ENCODE data around the gene UBTF.
A peak's percentile ranks its signal among the peaks of the same experiment; 100 is the strongest.
"Not testable (repeated sequence)": the region's sequence is repeated elsewhere in the genome, so short reads cannot be mapped to it uniquely, and the experiment has no call there.

Gene UBTF

DNA sequence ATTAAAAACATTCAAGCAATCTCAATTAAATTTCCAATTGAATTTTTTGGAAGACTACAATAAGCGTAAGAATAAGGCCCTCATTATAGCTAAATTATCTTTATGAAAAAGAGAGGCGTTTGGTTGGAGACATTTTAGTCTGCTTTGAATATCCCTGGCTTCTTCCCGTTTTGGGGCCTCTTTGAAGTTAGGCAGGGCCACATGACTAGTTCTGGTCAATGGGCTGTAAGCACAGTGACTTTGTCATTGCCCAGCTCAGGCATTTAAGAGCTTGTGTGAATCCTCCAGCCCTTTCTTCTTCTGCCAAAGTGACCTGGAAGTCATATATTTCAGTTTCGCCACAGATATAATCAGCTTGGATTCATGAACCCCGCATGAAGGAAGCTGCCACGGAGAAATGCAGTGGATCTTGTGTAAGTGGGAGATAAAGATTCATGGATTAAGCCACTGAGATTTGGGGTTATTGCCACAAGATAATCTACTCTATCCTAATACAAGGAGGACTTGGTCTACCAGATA lies 21.7 kb upstream of the UBTF start:
- DNase-seq, result no peak

DNA sequence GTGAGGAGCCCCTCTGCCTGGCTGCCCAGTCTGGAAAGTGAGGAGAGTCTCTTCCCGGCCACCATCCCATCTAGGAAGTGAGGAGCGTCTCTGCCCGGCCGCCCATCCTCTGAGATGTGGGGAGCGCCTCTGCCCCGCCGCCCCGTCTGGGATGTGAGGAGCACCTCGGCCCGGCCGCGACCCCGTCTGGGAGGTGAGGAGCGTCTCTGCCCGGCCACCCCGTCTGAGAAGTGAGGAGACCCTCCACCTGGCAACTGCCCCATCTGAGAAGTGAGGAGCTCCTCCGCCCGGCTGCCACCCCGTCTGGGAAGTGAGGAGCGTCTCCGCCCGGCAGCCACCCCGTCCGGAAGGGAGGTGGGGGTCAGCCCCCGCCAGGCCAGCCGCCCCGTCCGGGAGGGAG lies 18.4 kb upstream of the UBTF start:
- DNase-seq, result not testable (repeated sequence)

DNA sequence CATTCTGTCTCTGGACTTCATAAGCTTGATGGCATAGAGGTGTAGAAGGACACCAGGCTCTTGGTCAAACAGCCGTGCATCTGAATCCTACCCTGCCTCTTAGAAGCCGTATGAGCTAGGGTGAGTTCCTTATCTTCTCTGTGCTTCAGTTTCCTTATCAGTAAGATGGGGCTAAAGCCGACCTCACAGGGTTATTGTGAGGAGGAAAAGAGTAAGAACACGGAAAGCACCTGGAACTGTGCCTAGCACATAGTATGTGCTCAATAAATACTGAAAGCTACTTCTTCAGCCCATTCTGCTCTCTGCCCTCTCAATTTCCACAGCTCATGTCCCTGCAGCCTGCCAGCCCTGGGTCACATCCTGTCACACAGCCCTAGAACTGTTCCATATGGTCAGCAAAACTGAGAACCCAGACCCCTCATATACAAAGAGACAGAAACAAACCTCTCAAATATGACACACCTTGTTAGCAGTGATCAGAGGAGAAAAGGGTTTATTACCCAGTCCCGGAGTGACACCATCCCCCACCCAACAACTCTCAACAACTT lies 17.0 kb upstream of the UBTF start:
- DNase-seq, result no peak

DNA sequence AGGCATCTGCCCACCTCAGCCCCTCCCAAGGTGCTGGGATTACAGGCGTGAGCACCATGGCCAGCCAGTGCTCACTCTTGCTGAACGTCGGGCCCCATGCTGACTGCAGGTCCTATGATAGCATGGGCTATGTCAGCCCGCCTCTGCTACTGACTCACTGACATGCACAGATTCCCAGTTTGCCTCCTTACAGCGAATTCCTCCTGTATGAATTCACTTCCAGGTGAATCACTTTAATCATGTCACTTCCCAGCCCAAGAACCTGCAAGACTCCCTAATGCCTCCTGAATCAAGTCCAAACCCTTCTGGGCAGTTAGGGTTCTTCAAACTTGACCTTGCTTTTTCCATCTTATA lies 16.1 kb upstream of the UBTF start:
- peak; percentile 63 for DNase-seq

DNA sequence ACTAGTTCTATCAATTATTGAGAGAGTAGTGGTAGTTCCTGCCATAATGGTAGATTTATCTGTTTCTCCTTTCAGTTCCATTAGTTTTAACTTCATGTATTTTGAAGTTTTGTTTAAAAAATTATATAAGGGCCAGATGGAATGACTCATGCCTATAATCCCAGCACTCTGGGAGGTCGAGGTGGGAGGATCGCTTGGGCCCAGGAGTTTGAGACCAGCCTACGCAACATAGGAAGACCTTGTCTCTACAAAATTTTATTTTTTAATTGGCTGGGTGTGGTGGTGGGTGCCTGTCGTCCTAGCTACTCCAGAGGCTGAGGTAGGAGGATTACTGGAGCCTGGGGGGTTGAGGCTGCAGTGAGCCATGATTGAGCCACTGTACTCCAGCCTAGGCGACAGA lies 14.1 kb upstream of the UBTF start:
- DNase-seq, result no peak

DNA sequence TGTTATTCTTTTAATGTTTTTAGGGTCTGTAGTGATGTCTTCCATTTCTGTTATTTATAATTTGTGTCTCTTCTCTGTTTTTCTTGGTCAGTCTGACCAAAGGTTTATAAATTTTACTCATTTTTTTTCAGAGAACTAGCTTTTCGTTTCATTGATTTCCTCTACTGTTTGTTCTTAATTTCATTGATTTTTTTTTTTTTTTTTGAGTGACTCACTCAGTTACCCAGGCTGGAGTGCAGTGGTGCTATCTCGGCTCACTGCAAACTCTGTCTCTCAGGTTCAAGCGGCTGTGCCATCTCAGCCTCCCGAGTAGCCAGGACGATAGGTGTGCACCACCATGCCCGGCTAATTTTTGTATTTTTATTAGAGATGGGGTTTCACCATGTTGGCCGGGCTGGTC lies 12.6 kb upstream of the UBTF start:
- no peak for DNase-seq

DNA sequence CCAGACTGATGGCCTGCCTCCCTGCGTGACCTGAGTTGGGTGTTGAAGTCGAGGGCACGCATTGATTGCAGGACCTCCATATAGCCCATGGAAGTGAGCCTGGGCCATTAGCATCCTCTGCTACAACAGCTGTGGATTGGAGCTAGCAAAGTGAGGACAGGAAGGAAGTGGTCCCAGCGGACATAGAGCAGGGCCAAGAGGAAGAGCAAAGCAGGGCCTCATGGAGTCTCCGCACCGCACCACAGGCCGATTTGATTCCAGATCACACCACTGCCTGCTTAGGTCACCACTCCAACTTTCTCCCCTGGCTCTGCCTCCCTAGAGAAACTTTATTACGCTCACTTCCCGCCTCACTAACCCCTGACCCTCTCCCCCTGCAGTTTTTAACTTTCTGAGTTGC lies 10.7 kb upstream of the UBTF start:
- DNase-seq, result no peak

DNA sequence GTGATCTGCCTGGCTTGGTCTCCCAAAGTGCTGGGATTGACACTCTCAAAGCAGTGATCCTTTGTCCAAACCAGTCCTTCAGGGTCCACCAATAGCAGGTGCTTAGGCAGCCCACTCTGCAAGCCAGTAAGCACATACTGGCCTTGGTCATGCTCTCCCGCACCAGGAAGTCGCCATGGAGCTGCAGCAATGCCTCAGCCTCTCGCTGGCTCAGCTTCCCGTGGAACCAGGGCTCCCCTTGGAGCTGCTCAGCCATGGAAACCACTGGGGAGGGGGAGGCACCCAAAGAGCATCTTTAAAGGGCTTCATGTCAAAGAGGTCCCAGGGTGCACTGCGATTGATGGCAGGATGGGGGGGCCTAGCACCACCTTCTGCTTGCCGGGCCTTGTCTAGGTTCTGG lies 9.6 kb upstream of the UBTF start:
- DNase-seq, result no peak

DNA sequence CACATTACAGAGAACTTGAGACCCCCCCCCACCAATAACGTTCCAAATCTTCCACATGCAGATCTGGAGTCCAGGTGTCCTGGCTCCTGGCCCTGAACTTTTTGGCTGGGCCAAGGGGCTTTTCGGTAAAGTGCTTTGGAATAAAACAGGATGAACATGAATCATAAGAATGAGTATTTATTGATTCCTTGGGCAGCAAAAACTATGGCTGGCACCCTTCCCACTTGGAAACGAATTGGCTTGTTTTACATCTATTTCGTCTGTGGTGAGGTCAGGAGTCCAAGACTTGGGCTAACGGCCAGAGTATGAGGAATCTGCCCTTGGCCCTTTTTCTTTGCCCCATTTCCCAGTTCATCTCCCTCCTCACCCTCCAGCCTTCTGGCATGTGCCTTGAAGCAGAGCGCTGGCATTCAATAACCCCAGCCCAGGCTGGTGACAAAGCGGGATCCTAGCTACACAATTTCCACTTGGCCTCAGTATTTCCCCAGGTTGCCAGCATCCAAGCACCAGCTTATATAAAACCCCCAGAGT lies 4.1 kb upstream of the UBTF start:
- DNase-seq, result no peak

DNA sequence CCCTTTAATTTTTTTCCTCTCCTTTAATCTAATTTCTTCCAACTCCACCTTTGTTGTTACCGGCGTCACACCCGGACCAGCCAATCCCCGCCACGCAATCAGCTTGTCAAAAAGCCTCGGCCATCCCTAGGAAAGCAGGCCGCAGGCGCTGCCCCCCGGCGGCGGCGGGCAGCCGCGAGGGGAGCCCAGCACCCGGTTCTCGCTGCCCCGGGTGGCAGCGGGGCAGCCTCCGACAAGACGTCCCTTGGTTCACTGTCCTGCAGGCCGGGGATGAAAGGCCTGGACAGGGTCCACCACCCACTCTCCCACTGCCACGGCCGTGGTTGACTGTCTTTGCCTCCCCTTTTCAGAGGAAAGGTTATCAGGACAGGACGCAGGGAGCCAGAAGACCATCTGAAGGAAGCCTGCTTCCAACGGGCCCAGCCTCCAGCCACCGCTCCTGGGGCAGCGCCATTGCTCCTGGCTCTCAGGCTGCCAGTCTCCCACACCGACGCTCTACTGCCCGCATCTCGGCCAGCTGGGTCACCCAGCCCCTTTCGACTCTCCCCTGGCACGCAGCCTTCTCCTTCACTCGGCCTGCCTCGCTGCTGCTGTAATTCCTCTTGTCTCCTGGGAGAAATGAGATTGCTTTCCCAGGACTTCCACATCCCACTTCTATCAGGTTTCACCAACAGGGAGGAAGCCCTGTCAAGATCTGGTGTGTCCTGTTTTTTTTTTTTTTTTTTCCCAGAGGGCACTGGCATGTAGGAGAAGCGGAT lies 2.8 kb upstream of the UBTF start:
- peak; percentile 88 for DNase-seq

DNA sequence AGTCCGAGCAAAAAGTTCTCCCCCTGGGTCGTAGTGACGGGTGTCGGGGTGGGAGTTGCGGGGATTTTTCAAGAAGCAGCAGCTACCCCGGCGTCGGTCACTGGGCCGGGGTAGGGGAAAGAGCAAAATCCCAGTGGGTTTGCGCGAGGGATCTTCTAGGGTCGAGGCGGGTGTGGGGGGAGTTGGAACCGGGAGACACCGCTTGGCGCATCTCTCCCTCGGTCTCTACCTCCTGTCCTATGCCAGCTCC lies 2.3 kb upstream of the UBTF start:
- no peak for DNase-seq

DNA sequence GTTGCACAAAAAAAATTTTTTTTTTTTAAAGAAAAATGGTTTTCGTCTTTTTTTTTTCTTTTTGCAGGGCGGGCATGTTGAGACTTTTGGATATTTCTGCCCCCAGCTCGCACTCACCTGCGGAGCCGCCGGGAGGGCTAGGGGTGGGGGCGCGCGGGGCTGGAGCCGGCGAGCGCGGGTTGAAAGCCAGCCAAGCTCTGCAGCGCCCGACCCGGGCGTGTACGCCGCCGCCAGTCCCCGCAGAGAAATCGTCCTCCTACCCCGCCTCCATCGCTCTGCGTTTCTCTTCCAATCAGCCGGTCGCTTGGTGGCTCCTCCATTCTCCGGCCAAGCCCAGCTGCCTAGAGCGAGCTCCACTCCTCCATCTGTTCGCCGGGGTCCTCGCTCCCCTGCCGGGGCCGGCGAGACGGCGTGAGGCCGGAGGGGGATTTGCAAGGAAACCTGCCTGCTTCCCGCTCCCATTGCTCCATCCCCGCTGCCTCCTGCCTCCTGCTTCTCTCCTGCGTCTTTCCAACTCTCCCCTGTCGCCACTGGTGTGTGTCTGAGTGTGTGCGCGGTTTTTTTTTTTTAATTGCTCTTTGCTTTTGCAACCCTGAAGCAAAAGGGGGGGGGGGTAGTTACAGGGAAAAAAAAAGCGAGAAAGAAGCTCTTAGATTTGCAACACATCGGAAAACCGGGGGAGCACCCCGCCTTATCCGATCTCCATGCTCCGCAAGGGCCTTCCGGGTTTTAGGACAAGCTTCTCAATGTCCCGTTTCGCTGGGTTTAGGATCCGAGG lies 1.8 kb upstream of the UBTF start:
- peak; percentile 95 for DNase-seq

DNA sequence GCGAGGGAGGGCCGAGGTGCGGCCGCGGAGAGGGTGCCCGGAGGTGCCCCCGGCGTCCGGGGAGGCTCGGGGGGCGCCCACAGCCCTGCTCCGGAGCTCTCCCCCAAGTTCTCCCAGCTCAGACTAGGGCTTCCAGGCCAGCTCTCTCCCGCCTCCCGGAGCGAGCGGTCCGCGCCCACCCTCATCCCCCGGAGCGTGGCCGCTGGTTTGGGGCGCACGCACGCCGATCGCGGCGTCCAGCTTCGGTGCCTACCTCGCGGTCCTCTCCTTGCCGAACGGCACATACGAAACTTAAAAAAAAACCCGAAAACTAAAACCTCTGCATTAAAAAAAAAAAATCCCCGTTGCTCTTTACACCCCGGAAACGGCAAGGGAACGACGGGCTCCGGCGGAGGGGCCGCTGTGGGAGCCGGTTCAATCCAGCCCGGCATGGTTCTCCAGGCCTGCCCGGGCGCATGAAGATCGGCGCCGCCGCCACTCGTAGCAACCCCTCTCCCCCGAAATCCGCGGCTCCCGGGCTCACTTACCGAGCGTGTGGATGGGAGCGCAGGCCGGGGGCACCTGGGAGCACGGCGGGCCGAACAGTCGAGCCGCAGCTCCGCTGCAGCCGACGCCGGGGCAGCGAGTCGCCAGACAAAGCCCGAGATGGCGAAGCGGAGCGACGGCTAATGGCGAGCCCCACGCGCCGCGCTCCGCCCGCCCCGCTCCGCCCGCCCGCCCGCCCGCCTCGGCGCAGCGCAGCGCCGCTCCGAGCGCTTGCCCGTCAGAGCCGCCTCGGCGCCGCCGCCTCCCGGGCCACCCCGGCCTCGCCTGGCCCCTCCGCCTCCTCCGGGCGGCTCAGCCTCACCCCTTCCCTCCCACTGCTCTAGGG lies 973 bp upstream of the UBTF start:
- DNase-seq, result no peak

DNA sequence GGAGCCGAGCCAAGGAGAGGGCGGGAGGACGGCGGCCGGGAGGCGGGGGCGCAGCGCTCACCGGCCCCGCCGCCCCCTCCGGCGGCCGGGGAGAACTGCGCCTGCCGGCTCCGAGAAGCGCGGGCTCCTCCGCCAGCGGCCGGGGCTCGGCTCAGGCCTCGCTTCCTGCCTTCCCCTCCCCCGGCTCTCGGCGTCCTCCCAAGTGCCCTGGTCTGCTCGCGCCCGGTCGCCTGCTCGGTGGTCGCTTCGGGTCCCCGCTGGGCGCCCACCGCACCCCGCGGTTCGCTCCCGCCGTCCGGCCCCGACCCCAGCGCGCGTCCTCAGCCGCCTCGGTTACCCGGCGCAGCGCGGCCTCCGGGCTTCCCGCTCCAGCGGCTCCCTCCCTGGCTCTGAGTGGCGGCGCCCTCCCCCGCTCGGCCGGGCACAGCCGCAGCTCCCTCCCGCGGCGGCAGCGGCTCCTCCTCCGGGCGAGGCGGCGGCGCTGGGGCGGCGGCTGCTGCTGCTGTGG lies 313 bp downstream of the UBTF start:
- peak; percentile 82 for DNase-seq

DNA sequence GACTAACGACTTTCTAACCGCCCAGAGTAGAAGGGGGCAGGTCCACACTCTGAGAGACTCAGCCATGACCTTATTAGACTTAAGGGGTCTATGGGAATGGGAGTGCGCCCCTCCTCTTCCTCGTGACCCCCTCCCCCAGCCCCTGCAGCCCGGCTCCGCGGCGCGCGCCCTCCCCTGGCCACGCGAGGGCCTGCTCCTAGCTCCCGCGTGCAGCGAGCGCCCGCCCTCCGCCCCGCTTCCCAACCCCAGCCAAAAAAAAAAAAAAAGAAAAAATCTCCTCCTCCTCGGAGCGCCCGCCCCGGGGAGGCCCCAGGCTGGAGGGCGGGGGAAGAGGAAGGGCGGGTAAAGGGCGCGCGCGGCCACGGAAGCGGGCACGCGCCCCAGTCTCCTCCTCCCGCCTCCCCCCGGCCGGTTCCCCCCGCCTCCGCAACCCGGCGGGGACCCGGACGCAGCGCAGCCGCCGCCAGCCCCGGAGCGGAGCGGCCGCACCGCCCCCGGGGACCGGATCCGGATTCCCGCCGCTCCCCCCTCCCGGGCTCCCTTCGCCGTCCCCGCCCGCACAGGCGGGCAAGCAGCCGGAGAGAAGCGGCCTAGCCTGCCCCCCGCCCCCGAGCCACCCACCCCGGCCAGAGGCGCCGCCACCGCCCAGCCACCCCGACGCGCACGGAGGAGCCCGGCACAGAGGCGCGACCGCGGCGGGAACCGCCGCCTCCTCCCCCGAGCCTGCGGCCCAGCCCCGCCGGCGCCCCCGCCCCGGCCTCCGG lies 949 bp downstream of the UBTF start:
- DNase-seq, result peak; percentile 92

DNA sequence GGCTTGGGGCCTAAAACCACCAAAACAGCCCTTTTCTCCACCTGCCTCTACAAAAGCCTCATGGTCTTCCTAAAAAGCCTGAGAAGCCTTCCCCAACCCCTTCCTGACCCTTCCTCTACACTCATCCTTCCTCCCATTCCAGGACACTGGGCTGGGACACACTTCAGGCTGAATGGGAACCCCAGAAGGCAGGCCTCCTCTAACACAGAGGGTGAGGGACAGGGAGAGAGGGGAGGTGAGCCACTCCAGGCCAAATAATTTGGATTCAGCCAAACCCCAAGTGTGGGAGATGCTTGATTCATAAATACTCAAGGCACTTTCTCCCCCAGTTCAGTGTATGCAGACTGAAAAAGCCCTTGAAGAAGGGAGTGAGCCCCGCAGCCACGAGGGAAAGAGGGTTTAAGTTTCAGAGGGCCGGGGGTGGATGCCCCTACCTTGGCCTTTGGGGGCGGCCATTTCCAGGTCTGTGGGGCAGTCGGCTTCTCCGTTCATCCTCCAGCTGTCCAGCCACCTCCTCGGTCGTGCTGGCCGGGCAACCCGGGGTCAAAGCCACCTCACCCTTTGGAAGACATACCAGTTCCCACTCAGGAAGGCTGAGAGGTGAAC lies 1.6 kb downstream of the UBTF start:
- DNase-seq, result no peak

DNA sequence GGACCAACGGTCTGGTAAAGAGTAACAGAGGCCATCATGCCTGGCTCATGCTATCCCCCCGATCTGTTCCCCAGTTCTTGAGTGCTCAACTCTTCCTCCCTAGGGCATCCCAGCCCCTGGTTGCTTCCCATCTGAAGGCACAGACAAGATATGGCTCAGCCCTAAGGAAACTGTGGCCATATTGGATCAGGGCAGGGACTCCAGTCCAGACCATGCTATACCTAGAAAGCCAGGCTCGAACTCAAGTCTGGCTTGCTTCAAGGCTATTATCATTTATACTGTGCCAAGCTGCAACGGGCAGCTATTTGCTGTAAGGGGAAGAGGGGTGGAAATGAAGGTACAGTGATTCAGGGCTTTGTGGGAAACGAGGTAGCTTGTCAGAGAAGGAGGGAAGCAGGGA lies 2.8 kb downstream of the UBTF start:
- no peak for DNase-seq

DNA sequence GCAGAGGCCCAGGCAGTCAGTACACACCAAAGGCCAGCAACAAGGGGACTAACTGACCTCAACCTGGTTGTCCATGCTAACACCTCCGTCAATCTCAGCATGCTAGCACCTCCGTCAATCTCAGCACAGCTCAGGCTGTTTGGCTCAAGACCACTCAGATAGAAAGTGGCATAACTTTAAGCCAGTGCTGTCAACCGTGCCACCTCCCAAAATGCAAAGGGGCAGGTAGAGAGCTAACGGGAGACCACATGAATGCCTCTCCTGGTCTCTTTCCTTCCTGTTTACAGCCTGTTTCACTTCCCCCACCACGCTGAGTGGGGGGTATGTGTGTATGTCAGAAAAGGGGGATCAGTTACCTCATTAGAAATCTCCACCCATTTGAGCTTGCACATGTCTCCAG lies 3.3 kb downstream of the UBTF start:
- no peak for DNase-seq

DNA sequence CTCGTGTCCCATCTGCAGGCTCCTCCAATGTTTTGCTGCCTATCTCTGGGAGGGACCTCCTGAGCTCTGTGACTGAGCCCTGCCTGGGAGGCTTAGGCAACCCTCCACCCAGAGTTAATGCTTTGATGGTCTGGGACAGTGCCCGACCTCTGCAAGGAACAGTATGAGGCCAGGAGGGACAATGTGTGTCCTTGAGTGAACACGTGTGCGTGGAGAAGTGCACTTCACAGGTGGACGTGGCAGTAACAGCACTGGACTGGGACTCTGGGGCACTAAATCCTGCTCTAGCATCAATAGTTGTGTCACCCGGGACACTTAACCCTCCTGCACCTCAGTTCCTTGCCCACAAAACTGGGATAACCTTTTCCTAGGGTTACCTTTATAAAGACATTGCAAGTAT lies 4.6 kb downstream of the UBTF start:
- DNase-seq, result no peak

DNA sequence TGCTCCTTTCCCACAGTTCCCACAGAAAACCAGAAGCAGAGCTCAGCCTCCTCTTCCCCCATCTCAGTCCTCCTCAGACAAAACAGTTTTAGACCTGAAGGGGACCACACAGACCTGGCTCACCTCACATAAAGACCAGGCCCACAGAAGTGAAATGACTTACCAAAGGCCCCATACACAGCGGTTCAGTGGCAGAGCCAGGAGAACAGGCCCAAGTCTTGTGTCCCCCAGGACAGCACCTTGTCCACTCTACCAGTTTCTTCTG lies 5.3 kb downstream of the UBTF start:
- DNase-seq, result no peak

DNA sequence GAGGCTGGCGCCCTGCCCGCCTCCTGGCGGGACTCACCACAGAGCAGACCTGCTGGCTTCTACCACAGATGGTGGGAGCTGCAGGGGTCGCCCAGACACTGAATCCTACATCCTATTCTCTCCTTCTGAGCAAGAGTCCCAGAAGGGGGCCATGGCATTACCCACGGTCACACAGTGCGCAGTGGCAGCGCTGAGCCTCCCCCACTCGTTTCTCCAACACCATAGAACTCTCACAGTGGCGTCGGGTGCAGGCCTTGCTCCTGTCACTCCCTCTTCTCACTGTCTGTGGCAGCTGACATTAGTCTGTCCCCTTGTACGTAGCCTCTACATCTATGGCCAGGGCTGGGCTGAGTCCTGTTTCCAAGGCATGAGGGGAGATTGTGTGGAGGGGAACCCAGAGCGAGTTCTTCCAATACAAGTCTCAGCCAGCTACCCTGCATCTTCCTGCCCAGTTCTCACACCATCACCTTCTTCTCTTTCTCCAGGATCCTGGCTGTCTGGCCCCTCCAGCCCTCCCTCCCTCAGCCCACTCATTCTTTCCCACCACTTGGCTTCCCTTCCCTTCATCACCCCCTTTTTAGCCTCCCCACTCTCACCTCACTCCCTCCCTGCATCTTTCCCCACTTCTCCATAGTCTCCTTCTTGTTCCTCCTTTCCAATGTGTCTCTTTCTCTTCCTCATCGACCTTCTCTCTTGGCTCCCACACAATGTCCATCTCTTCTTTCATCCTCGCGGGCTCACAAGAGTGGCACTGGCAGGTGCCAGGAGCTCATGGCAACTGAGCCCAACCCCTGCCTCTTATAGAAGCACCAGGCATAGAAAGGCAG lies 5.9 kb downstream of the UBTF start:
- DNase-seq, result no peak
